Endometrial microvascular endothelial cells (primary cell): ENCODE data around the gene SMPX. TPM values are rescaled to one million over a fixed set of nuclear protein-coding genes. Genes with fewer than 3 reads are reported as not detected.

ENCODE experiments used
- in situ Hi-C: cut with HindIII; loops from 2 replicates; pipeline ENCODE4 v1.10.0; 2017; ENCODE audit warnings: low sequenced_read_pairs, low pct_unique_long_range_greater_than_20kb; ENCODE audit errors: inconsistent ontology term
- total RNA-seq: library from RNA; depleted of rRNA; stranded (reverse); fragments of >200 nt; gene quantifications from one replicate; pipeline ENCODE4 v1.2.3, GENCODE V29; 2015; ENCODE audit errors: inconsistent ontology term

The SMPX gene
- total RNA-seq, 1 donor from 2014 or later: not detected

GRCh38 chrX:21723084-21723483 lies 34.8 kb downstream of the SMPX start:
- in situ Hi-C loops: no loop called here

DNA sequence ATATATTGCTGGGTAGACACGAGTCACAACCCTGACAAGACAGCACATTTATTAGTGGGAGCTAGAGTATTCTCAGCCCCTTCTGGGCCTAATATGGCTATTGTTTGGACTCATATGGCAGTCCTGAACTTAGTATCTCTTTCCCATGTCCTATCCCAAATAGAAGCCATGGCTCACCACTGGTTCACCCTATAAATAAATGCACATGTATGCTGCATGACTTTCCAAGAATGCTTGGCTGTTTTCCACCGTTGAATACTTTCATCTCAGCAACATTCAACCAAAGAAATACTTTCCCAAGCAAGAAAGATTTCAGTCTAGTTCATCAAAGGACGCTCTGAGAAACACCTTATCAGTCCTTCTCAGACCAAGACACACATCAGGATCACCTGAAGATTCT lies 36.7 kb downstream of the SMPX start:
- in situ Hi-C loops: no loop called here

DNA sequence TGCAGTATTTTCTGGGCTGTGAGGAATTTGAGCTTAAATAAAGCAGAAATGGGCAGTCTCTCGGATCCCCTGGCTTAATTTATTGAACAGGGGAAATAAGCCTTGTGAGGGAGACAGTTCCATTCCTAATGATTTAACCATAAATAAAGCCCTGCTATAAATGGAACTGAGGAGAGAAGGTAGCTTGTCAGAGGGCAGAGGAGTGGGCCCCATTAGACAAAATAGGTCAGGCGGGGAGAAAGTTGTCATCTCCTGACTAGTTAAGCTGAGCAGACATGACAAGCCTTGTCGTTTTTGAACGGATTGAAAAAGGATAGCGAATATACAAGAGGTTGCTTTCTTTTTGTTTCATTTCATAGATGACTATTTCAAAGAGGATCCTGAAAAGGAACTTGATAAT lies 39.3 kb downstream of the SMPX start:
- in situ Hi-C loops: no loop called here

DNA sequence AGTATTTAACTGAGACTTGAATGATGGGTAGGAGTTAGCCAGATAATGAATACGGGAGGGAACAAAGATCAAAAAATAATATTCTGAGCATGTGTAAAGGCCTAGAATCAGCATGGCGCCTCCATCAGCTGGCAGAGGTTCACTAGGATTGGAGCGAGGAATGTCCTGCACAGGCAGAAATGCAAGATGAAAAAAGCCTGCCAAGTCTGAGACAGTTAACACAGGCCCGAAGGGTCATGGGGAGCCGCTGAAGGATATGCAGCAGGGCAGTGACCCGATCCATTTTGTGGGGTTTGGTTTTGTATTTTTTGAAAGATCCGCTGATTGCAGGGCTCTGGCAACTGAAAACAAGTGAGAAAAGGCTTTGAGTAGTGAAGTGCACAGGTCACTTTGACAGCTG lies 40.1 kb downstream of the SMPX start:
- in situ Hi-C loops: no loop called here

GRCh38 chrX:21715825-21716224 lies 42.1 kb downstream of the SMPX start:
- in situ Hi-C loops: no loop called here

DNA sequence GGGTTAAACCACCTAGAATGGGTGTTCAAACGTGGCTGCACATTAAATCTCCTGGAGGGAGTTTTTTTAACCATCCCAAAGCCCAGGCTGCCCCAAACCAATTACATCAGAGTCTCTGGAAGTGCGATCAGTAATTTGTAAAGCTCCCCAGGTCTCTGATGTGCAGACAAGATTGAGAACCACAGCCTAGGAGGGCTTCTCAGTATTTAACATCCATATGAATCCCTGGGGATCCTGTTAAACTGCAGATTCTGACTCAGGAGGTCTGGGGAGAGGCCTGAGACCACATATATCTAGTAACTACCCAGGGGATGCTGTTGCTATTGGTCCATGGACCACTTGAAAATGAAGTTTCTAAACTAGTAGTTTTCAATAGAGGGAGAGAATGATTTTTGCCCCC lies 42.6 kb downstream of the SMPX start:
- in situ Hi-C loops: no loop called here

DNA sequence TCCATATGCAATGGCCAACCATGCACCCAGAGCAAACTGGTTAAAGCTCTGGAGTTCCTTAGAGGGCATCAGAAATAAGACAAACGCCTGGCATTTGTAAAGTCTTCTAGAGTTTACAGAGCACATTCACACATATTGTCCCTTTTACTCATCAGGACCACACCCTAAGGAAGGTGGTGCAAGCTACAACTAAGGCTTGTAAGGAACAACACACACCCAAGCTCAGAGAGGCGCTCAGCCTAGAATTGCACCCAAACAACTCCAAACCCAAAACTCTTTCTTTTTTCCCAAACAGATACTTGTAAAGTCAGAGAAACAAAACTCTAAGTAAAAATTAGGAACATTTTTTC lies 46.1 kb downstream of the SMPX start:
- in situ Hi-C loops: no loop called here

GRCh38 chrX:21711129-21711847 lies 46.6 kb downstream of the SMPX start:
- in situ Hi-C loops: no loop called here

DNA sequence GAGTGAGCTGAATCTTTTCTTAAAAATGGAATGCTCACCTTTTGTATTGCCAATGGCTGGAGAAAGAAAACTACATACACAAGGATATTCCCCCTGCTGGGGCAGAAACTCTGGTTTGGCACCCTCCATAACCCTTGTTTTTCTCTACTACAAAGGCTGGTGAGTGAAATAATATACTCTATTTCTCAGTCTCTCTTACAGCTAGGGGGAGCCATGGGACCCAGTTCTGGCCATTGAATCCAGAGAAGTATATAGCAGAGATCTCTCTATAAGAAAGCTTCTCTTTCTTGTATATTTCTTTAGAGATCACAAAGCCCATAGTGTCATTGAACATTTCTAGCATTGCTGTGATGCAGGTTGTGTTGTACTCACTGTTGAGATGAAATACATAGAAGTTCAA lies 49.8 kb downstream of the SMPX start:
- in situ Hi-C loops: no loop called here

GRCh38 chrX:21705225-21705624 lies 52.7 kb downstream of the SMPX start:
- in situ Hi-C loops: no loop called here

DNA sequence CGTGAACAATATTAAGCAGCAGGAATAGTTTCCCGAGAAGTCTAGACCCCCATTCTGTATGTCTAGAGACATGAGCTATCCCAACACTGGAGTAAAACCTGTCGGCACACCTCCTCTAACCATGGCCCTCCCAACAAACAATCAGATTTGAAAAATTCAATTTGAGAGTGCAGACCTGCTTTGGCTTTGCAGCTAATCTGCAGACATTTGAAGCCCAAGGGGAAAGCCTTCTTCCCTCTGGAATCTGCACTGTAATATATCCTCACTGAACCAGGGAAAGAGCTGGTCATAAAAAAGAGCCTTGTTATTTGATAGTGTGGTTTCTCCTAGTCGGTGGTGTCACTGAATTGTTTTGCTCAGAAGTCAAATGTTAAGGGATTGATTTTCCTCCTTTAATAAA lies 55.2 kb downstream of the SMPX start:
- in situ Hi-C loops: no loop called here

DNA sequence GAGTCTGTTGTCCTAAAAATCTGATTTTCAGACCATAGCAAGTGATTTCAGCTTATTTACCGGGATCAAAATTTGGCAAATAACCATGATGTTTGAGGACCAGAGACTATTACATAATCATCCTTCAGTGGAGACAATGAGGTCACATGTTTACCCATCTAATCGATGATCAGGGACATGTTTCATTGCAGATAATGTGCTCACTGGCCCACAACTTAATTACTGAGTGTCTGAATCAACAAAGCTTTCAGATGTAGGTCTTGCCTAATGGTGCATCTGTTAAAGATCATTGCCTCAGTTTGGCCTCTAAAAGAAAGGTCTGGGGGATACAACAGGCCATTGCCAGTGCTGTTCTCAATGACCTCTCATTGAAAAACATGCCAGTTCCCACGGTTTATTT lies 56.9 kb downstream of the SMPX start:
- in situ Hi-C loops: no loop called here

- in situ Hi-C loops: no loop called here
Observed at GRCh38 chrX:21700275-21700674, 57.6 kb downstream of the SMPX start.

DNA sequence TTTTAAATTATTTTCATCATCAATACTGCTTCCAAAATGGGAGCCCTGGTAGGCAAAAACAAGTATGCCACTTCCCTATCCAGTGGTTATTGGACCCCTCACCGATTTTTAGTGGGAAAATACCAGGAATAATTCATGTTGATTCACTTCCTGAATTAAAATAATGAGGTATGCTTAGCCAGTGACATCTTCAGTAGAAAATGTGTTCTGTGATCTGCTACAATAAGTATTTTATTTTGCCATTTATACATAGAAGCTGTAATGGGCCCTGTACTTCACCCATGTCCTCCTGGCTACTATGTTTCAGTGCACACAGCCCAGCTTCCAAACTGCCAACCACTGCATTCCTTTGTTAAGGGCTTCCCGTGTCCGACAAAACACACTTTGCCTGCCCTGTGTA lies 58.8 kb downstream of the SMPX start:
- in situ Hi-C loops: no loop called here

DNA sequence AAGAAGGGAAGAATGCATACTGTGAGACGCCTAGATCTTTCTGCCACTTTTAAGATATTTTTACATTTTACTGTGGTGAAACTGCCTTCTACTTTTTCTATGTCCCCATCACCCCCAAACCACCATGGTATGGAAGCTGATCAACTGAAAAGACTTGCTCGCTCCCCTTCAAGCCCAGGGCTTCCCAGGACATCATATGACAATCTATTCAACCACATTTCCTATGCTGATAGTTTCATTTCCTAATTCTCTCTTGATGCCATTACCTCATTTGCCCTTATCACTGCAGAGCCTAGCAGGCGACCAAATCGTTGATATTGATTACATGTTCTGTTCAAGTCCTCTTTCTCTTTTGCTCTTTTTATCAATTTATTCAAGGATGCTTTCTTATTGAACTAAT lies 59.6 kb downstream of the SMPX start:
- in situ Hi-C loops: no loop called here

DNA sequence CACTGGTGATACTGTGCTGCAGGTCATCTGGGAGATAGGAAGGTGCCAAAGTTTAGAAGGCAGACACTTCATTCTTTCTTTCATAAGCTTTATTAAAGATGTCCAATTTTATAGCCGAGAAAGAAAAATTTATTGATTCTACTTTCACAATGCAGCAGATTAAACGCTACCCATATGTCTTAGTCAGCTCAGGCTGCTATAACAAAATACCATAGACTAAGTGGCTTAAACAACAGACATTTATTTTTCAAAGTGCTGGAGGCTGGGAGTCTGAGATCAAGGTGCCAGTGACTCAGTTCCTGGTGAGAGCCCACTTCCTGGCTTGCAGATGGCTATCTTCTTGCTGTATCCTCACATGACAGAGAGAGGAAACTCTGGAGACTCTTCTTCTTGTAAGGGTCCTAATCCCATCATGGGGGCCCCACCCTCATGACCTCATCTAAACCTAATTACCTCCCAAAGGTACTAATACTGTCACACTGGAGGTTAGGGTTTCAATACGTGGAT lies 66.4 kb downstream of the SMPX start:
- in situ Hi-C loops: no loop called here

- in situ Hi-C loops: no loop called here
Observed at GRCh38 chrX:21683941-21684340, 74.0 kb downstream of the SMPX start.

GRCh38 chrX:21678048-21678612 lies 79.8 kb downstream of the SMPX start:
- in situ Hi-C loops: no loop called here

DNA sequence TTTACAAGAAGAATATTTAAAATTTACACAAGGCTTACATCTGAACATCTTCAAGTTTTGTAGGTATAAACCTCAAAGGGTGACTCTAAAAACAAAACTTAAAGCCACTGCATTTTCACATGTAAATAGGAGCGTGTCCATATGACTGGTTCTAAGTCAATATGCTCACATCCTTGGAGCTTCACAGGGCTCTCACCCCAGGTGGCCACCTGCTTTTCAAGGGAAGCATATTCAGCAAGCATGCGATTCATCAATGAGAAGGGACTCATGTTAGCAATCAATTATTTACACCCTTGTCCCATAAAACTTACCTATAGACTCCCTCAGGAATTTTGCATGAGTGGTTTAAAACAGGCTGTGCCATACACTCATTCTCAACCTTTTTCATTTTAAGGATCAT lies 82.0 kb downstream of the SMPX start:
- in situ Hi-C loops: no loop called here

GRCh38 chrX:21674430-21675186 lies 83.3 kb downstream of the SMPX start:
- in situ Hi-C loops: no loop called here
